Heart right ventricle (tissue), 16 donors: Measurements from ENCODE around the gene AGAP1. TPM values are rescaled to one million over a fixed set of nuclear protein-coding genes. Genes with fewer than 3 reads are reported as not detected.

ENCODE experiments used
- ATAC-seq, 8 donors: fragments of 200-7000 bp; cut with Tn5 transposase; one replicate each; pipeline ENCODE4 v1.9.1; 2020; ENCODE audit warnings: mild to moderate bottlenecking in 8 of 8, moderate library complexity in 8 of 8, moderate number of reproducible peaks in 1 of 8
- DNase-seq, 2 donors: peaks; one replicate each; pipeline ENCODE4 v3.0.0-alpha.2; 2020
- H3K27ac ChIP-seq, 10 donors: fragments of 200-600 bp; sonication (generic) in 2 of 10; one replicate each; pipeline versions ENCODE4 v1.5.0 to v1.8.0; 2020 to 2022; ENCODE audit warnings: mild to moderate bottlenecking in 3 of 10
- H3K27me3 ChIP-seq, 7 donors: fragments of 200-600 bp; one replicate each; pipeline ENCODE4 v1.8.0; 2021 to 2022; ENCODE audit warnings: mild to moderate bottlenecking in 2 of 7
- H3K36me3 ChIP-seq, 9 donors: fragments of 200-600 bp; sonication (generic) in 1 of 9; one replicate each; pipeline versions ENCODE4 v1.5.0 to v1.8.0; 2020 to 2022; ENCODE audit warnings: mild to moderate bottlenecking in 2 of 9
- H3K4me1 ChIP-seq, 9 donors: fragments of 200-600 bp; sonication (generic) in 1 of 9; one replicate each; pipeline versions ENCODE4 v1.5.0 to v1.8.0; 2020 to 2022; ENCODE audit warnings: mild to moderate bottlenecking in 4 of 9
- H3K4me3 ChIP-seq, 10 donors: fragments of 200-600 bp; sonication (generic) in 2 of 10; one replicate each; pipeline versions ENCODE4 v1.5.0 to v1.8.0; 2020 to 2022; ENCODE audit warnings: mild to moderate bottlenecking in 7 of 10, moderate library complexity in 2 of 10
- H3K9me3 ChIP-seq, 11 donors: fragments of 200-600 bp in 10 of 11; sonication (generic) in 2 of 11; one replicate each; pipeline versions ENCODE4 v1.5.0 to v1.8.0; 2013 to 2022; ENCODE audit warnings: mild to moderate bottlenecking in 2 of 11, control low read depth in 1 of 11, moderate library complexity in 1 of 11
- CTCF ChIP-seq, 9 donors: fragments of 200-600 bp; sonication (generic) in 2 of 9; IDR thresholded peaks; one replicate each; pipeline versions ENCODE4 v1.5.0 to v1.8.0; 2021 to 2022; ENCODE audit warnings: antibody characterized with exemption in 9 of 9, mild to moderate bottlenecking in 5 of 9, moderate library complexity in 1 of 9
- WGBS, 2 donors: extraction: QIAGEN DNeasy Blood & Tissue Kit; methylation state at CpG; one replicate each; pipeline ENCODE4 v1.1.7; 2013; ENCODE audit warnings: inconsistent platforms in 1 of 2; 5-methylcytosine and 5-hydroxymethylcytosine counted together
- intact Hi-C, 10 donors: fragments of 100-400 bp; cut with DNase I; formaldehyde crosslinking; loops; one replicate each; pipeline versions ENCODE4 v1.11.1 to v1.14.2; 2022
- polyA plus RNA-seq, 2 donors: library from polyadenylated mRNA; stranded (reverse); fragments of 200-250 nt; gene quantifications; one replicate each; pipeline ENCODE4 v1.2.3, GENCODE V29; 2013
- total RNA-seq, 10 donors: library from RNA; stranded (reverse); fragmentation: NEBNext Ultra II Directional in 3 of 10; extraction: Animal tissue kit (Norgen Biotek cat#: 25700) in 3 of 10; gene quantifications; one replicate each; pipeline versions ENCODE4 v1.2.1 to v1.2.4, GENCODE V29; 2021 to 2023
- donor health status: Arrhythmogenic right ventricular cardiomyopathy.
- donor health status: ischemic (EF 13 %, LVEDD 7.1; RV severe dilation, severe dysfunction).
- donor health status: healthy with polysubstance abuse.
- donor health status: DM: no; HTN: yes; CAD: no.
- donor health status: DM: no; HTN: no; CAD: no.
- donor health status: ischemic (EF 25% LVEDD 6.9; RV normal size, moderate dysfunction).
- donor health status: ischemic (EF 25% LVEDD 5.7; RV mildly dilated, moderate dysfunction).
- donor health status: healthy.
- donor health status: DM: yes; HTN: yes; CAD: no.
- donor health status: Ischemic cardiomyopathy.
- donor health status: ischemic (EF 35%, LVEDD 5.7; RV mildly dilated, moderate dysfunction).
- donor health status: nonischemic (EF 11% LVEDD 7.7; RV severe dilation, severe dysfunction).
- donor health status: DM: yes; HTN: yes; CAD: no.
- donor health status: PGD.
- donor health status: ischemic (EF 29% LVEDD 5.4; RV normal size, mild dysfunction).
- donor health status: nonischemic (EF 23%, LVEDD 6.1; RV moderate dilation, normal function).

The AGAP1 gene
- total and polyA plus RNA-seq, 12 donors: 3.5 to 29.2 (median 19.4) TPM

- ATAC-seq (no peak), DNase-seq (no peak)
- TF ChIP-seq CTCF (IDR thresholded peaks at IDR 0.05): no peak
- no peak overlapping the region for H3K27ac ChIP-seq
- no peak overlapping the region for H3K4me3 ChIP-seq
- H3K4me1 ChIP-seq: peaks cover 0 to 24% (median 10%) of the 10 kb centered on the region in 9 donors
- 82 to 92% methylated on average over 6 of the region's 6 CpGs for WGBS, 2 donors
- no peaks in the 10 kb centered on the region for H3K9me3 ChIP-seq
- no peaks in the 10 kb centered on the region for H3K36me3 ChIP-seq
- no peaks in the 10 kb centered on the region for H3K27me3 ChIP-seq
- intact Hi-C loops: loop anchor here in 7 of 10 donors (2.0 to 10.0 kb wide), 8 partner anchors 44 to 456 kb away; partner anchors contain the start of gene AGAP1 (in 1 of the 7)
Observed at GRCh38 chr2:235592836-235593235, 99.0 kb downstream of the AGAP1 start.

- Histone ChIP-seq H3K36me3 (no peaks in the 10 kb centered on the region), H3K4me3 (no peak overlapping the region), H3K4me1 (peaks cover 0 to 17% (median 8%) of the 10 kb centered on the region in 9 donors), H3K27ac (no peak overlapping the region), H3K27me3 (no peaks in the 10 kb centered on the region), H3K9me3 (no peaks in the 10 kb centered on the region)
- 12 to 16% methylated on average over 3 of the region's 3 CpGs for WGBS, 2 donors
- ATAC-seq: peak in 6 of 8 donors; percentile 48 to 73 (median 68)
- DNase-seq: no peak
- TF ChIP-seq CTCF (IDR thresholded peaks at IDR 0.05): peak; percentile 58 to 86 (median 76)
- intact Hi-C loops: loop anchor here (1.0 to 10.0 kb wide), 14 partner anchors 77 to 459 kb away; partner anchors contain the start of gene AGAP1 (in 1 of the 10)
Observed at GRCh38 chr2:235594041-235594440, 100.2 kb downstream of the AGAP1 start.

DNA sequence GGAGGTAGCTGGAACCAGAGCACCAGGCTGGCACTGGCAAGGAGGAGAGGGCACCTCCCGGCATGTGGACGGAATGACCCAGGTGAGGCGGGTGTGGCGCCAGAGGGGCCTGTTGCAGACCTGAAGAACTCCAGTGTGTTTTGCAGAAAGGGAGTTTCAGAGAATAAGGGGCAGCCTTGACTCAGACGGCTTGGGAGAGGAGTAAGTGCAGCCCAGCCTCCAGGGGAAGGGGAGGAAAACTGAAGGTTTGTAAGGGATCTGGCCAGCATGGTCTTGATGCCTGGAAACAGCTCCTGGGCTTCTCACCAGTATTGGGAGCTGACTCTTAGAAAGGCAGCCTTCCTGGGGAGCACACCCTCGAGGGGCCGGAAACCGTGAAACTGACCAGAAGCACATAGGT lies 101.1 kb downstream of the AGAP1 start:
- H3K27me3 ChIP-seq: no peaks in the 10 kb centered on the region
- ATAC-seq: peak in 6 of 8 donors; percentile 4 to 17 (median 12)
- intact Hi-C loops: loop anchor here (1.0 to 10.0 kb wide), 18 partner anchors 72 to 460 kb away; partner anchors contain the start of gene AGAP1 (in 1 of the 10)
- H3K9me3 ChIP-seq: no peaks in the 10 kb centered on the region
- no peak overlapping the region for H3K27ac ChIP-seq
- peaks cover 0 to 14% (median 8%) of the 10 kb centered on the region in 9 donors for H3K4me1 ChIP-seq
- no peak overlapping the region for H3K4me3 ChIP-seq
- DNase-seq: no peak
- no peaks in the 10 kb centered on the region for H3K36me3 ChIP-seq
- 68 to 80% methylated on average over 8 of the region's 8 CpGs for WGBS, 2 donors
- no peak for TF ChIP-seq CTCF (IDR thresholded peaks at IDR 0.05)

- no peak overlapping the region for H3K4me3 ChIP-seq
- peaks cover 0 to 14% (median 8%) of the 10 kb centered on the region in 9 donors for H3K4me1 ChIP-seq
- intact Hi-C loops: loop anchor here (1.0 to 10.0 kb wide), 13 partner anchors 72 to 461 kb away; no protein-coding TSS in a partner anchor
- no peaks in the 10 kb centered on the region for H3K27me3 ChIP-seq
- H3K36me3 ChIP-seq: no peaks in the 10 kb centered on the region
- DNase-seq (peak; percentile 69 to 73), ATAC-seq (peak; percentile 57 to 85 (median 71))
- no peaks in the 10 kb centered on the region for H3K9me3 ChIP-seq
- WGBS, 2 donors: 38 to 41% methylated on average over 10 of the region's 10 CpGs
- no peak overlapping the region for H3K27ac ChIP-seq
- TF ChIP-seq CTCF (IDR thresholded peaks at IDR 0.05): peak; percentile 68 to 91 (median 87)
Observed at GRCh38 chr2:235595422-235596010, 101.7 kb downstream of the AGAP1 start.
